HG02970 (cell line): ENCODE measurements around the gene AGO3.
A peak's percentile ranks its signal among the peaks of the same experiment; 100 is the strongest.

Experiments used
- ATAC-seq: cut with Tn5 transposase; IDR thresholded peaks from one replicate; pipeline ENCODE4 v1.9.1; 2021; ENCODE audit warnings: mild to moderate bottlenecking, moderate library complexity, moderate number of reproducible peaks; ENCODE audit not compliant: unreplicated experiment, low FRiP score

Gene AGO3

DNA sequence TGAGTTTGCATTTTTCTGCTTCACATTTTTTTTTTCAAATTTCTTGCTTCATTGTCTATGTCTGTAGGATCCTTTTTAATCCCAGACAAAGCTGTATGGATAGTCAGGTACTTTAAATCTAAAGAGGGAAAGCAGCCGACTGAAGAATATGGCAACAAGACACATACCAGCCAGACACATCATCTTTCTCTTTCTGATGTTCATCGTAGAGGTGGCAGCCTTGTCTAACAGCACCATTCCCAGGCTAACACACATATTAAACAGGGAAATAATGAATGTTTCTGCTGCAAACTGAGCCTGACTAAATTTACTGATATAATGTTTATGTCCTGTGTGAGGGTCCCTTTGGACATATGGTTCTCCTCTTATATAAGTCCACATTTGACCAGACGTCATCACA, 149.3 kb downstream of the AGO3 start:
- no peak for ATAC-seq

- no peak for ATAC-seq
These were observed 149.9 kb downstream of the AGO3 start for GRCh38 chr1:36080801-36081200.

DNA sequence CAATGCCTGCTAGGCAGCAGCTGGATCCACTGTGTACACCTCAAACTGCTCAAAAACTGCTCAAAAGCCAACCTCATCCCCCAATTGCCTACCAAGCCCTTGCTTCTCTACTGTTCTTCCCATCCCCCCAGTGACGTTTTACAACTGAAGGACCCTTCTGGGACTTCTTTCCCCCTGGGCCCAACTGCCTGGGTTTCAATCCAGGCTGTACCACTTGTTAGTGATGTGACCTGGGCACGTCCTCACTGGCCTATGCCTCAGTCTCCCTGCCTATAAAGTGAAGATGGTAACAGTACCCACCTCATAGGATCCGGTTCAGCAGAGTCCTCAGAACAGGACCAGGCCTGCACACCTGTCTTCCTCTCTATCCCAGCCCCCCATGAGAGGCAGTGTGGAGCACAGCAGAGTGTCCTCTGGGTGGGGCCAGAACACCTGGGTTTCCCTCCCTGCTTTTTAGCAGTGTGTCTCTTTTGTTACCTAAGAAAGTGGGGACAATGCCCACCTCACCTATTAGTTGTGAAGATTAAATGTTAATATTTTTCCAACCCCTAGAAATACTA, 151.1 kb downstream of the AGO3 start:
- ATAC-seq = no peak

DNA sequence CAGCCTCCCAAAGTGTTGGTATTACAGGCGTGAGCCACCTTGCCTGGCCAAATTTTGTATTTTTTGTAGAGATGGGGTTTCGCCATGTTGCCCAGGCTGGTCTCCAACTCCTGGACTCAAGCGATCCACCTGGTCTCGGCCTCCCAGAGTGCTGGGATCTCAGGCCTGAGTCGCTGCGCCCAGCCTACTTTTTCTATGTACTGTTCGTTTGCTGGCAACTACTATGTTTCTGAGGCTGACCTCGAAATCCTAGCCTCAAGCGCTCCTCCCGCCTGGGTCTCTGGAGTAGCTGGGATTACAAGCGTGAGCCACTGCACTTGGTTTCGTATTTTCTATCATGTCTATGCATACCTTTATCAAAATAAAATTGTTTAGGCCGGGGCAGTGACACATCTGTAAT, 152.3 kb downstream of the AGO3 start:
- ATAC-seq = no peak

GRCh38 chr1:36083635-36084496, 153.0 kb downstream of the AGO3 start, which contains the start of gene TEKT2:
TSS of gene TEKT2 (plus strand) at chr1:36084094. CDS start at chr1:36084922, 828 bp downstream.
- no peak for ATAC-seq

DNA sequence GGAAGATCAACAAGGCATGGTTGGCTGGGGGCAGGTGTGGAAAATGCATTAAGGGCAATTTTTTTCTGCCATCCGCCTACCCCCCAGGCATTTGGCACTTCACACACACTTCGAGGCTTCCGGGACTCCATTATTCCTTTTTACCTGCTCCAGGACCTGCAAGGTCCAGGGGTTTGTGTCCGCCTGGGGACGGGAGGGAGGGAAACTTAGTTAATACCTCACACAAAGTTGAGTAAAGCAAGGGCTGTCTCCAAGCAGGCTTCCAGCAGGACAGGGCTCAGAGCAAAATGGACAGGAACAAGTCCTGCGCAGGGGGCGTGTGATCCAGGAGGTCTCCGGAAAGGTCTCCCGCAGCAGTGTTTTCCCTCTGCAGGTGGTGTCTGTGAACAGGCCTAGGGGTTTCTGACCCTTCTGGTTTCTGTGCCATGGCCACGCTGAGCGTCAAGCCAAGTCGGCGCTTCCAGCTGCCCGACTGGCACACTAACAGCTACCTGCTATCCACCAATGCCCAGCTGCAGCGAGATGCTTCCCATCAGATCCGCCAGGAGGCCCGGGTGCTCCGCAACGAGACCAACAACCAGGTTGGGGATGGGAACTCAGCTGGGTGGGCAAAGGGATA, 153.7 kb downstream of the AGO3 start:
- ATAC-seq = no peak

DNA sequence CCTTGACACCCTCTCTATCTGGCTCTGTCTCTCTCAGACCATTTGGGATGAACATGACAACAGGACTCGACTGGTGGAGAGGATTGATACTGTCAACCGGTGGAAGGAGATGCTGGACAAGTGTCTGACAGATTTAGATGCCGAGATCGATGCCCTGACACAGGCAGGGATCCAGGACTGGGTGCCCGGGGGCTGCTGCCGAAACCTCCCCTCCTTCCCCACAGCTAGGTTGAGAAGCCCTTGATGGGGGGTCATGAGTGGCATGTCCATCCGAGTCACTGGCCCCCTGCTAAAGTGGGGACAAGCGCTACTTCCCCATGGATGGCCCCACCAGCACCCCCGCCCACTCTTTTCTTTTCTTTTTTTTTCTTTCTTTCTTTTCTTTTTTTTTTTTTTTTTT, 154.2 kb downstream of the AGO3 start:
- ATAC-seq = no peak

DNA sequence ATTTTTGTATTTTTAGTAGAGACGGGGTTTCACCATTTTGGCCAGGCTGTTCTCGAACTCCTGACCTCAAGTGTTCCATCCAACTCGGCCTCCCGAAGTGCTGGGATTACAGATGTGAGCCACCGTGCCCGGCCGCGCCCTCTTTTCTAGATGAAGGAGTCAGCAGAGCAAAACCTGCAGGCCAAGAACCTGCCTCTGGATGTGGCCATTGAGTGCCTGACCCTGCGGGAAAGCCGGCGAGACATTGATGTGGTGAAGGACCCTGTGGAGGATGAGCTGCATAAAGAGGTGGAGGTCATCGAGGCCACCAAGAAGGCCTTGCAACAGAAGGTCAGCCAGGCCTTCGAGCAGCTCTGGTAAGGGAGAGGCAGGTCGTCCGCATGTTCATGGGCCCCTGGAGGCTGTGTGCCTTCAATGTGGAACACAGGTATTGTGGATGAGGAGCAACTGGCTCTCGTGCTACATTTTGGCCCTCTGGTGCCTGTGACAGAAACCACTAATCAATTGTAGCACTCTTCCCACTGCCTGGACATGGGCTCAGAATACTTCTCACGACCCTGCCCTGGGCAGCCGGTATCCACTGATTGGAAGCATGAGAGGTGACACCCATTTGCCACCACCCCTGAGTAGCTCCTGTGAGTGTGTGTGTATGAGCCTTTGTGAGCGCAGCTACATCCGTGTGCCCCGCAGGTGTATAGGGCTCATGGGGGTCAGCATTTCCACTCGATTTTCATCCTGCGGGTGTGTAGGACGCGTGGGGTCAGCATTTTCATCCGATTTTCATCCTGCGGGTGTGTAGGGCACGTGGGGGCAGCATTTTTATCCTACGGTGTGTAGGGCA, 155.0 kb downstream of the AGO3 start:
- ATAC-seq = no peak

DNA sequence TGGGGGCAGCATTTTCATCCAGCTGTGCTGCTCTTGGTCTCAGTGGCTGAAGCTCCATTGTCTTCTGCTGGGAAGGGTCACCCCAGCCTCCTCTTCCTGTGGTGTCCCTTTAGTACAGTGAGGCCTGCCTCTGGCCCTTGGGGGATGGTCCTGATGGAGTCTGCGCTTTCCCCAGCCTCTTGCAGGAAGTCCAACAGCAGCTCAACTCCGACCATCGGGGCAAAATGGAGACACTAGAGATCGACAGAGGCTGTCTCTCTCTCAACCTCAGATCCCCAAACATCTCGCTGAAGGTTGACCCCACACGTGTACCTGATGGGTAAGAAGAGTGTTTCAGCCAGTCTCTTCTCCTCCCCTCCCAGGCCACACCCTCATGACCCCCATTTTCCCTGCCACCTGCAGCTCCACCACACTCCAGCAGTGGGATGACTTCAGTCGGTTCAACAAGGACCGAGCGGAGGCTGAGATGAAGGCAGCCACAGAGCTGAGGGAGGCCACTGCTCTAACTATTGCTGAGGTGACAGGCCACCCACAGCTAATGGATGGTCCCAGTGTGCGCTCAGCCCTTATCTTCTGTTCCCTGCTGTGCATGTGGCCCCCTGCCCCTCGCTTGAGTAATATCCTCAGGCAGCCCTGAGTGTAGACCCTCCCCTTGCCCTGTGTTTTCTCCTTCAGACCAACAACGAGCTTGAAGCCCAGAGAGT, 155.8 kb downstream of the AGO3 start:
- no peak for ATAC-seq

- no peak for ATAC-seq
These were observed 156.6 kb downstream of the AGO3 start for GRCh38 chr1:36087233-36088123.

DNA sequence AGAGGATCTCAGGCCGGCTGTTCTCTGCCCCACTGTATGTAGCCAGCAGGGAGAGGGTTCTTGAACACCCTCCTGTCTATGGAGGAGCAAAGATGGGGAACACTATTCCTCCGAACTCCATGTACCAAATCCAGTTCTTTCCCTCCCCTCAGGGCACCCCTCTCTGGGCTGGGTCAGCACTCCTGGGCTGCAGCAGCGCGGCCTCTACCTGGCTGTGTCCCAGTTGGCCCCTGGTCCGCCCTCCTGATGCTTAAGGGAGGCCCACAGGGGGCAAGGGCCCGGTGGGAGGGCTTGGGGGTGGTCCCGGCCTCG, 157.3 kb downstream of the AGO3 start:
- no peak for ATAC-seq

- peak; percentile 83 for ATAC-seq
These were observed 157.9 kb downstream of the AGO3 start, which contains the start of gene ADPRS for GRCh38 chr1:36088577-36089392. TSS of gene ADPRS (plus strand) at chr1:36088892. CDS start at chr1:36088905, 13 bp downstream.

GRCh38 chr1:36089393-36090121, 158.7 kb downstream of the AGO3 start:
- ATAC-seq = no peak

- ATAC-seq = no peak
These were observed 160.2 kb downstream of the AGO3 start for GRCh38 chr1:36091141-36091540.

DNA sequence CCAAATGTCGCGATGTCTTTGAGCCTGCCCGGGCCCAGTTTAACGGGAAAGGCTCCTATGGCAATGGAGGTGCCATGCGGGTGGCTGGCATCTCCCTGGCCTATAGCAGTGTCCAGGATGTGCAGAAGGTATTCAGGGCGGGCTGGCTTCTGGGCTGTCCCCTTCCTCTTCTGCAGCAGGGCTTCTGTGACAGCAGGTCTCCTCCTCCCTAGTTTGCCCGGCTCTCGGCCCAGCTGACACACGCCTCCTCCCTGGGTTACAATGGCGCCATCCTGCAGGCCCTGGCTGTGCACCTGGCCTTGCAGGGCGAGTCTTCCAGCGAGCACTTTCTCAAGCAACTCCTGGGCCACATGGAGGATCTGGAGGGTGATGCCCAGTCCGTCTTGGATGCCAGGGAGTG, 160.8 kb downstream of the AGO3 start:
- no peak for ATAC-seq

DNA sequence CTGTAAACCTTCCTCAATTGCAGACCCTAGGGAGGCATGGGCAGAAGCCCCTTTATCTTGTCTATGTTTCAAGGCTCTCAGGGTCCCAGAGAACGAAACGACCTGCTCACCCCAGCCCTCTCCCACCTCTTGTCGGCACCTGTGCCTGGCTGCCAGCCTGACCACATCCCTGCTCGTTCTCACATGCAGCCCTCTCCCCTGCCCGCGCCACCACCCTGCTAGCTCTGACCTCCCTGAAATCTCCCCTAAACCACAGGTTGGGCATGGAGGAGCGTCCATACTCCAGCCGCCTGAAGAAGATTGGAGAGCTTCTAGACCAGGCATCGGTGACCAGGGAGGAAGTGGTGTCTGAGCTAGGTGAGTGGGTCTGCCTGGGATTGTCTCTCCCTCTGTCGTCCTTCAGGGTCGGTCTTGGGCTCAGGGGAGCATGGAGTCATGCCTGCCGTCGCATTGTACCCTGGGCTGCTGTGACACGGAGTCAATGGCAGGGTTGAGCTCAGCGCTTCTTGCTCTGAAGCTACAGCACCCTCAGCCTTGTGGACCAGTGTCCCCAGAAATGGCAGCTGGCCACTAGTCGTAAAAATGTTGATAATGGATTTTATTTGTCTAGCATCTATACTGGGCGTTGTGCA, 161.4 kb downstream of the AGO3 start:
- no peak for ATAC-seq

DNA sequence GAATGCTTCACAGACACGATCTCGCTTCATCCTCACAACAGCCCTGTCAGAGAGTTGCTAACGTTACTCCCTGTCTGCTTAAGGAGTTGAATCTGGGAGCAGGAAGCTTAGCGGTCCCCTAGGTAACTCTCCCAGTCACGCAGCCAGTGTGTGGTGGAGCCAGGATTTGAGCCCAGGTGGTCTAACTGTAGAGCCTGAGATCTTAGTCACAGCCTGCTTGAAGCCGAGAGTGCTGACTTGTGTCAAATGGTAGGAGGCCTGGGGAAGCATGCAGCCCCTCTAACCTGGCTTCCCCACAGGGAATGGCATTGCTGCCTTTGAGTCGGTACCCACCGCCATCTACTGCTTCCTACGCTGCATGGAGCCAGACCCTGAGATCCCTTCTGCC, 161.9 kb downstream of the AGO3 start:
- ATAC-seq = no peak
